ENCODE results near the gene AMACR. TPM values are rescaled to one million over a fixed set of nuclear protein-coding genes. Genes with fewer than 3 reads are reported as not detected.

Gene AMACR
- total and polyA plus RNA-seq, 2 of the 8 experiments (the other 6 are each of a cell fraction or from before 2014, with no cell fraction given) = 9.1 to 12.6 TPM

GRCh38 chr5:34041247-34041972 is 33.6 kb upstream of the AMACR start (continued):
- TF ChIP-seq JUND (IDR thresholded peaks at IDR 0.05; ENCODE audit: low read length) (no peak), E2F6 (IDR thresholded peaks at IDR 0.05) (no peak), ATF2 (IDR thresholded peaks at IDR 0.05; ENCODE audit: low read length) (no peak), CEBPB (IDR thresholded peaks at IDR 0.05; ENCODE audit: low read depth, low read length) (no peak), CHD7 (IDR thresholded peaks at IDR 0.05; ENCODE audit: insufficient replicate concordance, low read length) (no peak), PHF8 (conservative IDR thresholded peaks at IDR 0.05; ENCODE audit: low read depth, low read length) (no peak)

Data from H1 (cell line).